ENCODE data around the gene MCAM.

Gene MCAM

GRCh38 chr11:119298726-119299125 is 18.2 kb downstream of the MCAM start:
- POLR2A ChIA-PET, result no interaction called here
- DNase-seq (ENCODE audit: extremely low spot score), result no peak
- CTCF ChIA-PET, result no interaction called here
- no peak for TF ChIP-seq ZNF384 (IDR thresholded peaks at IDR 0.05)
- no peak for TF ChIP-seq FOXK2 (IDR thresholded peaks at IDR 0.05)
- no peak for TF ChIP-seq SP1 (IDR thresholded peaks at IDR 0.05)
- TF ChIP-seq FOXM1 (IDR thresholded peaks at IDR 0.05; ENCODE audit: borderline replicate concordance), result no peak
- TF ChIP-seq NFRKB (IDR thresholded peaks at IDR 0.05), result no peak
- TF ChIP-seq LEF1 (IDR thresholded peaks at IDR 0.05; ENCODE audit: borderline replicate concordance), result no peak
- TF ChIP-seq ARNT (IDR thresholded peaks at IDR 0.05), result no peak
- no peak for TF ChIP-seq FOXA1 (IDR thresholded peaks at IDR 0.05)
- no peak for TF ChIP-seq SUZ12 (IDR thresholded peaks at IDR 0.05)
- no peak for TF ChIP-seq PKNOX1 (IDR thresholded peaks at IDR 0.05)
- TF ChIP-seq BHLHE40 (IDR thresholded peaks at IDR 0.05; ENCODE audit: borderline replicate concordance), result no peak
- TF ChIP-seq L3MBTL2 (conservative IDR thresholded peaks at IDR 0.05), result no peak
- TF ChIP-seq CTBP1 (IDR thresholded peaks at IDR 0.05; ENCODE audit: borderline replicate concordance), result no peak
- no peak for TF ChIP-seq ELF4 (IDR thresholded peaks at IDR 0.05)
- TF ChIP-seq HDGF (IDR thresholded peaks at IDR 0.05; ENCODE audit: borderline replicate concordance), result no peak
- TF ChIP-seq TARDBP (IDR thresholded peaks at IDR 0.05), result no peak

- DNase-seq (ENCODE audit: extremely low spot score), result no peak
- no peak for TF ChIP-seq NFRKB (IDR thresholded peaks at IDR 0.05)
- no peak for TF ChIP-seq ELF4 (IDR thresholded peaks at IDR 0.05)
- TF ChIP-seq SP1 (IDR thresholded peaks at IDR 0.05), result no peak
- TF ChIP-seq CTBP1 (IDR thresholded peaks at IDR 0.05; ENCODE audit: borderline replicate concordance), result no peak
- no peak for TF ChIP-seq TARDBP (IDR thresholded peaks at IDR 0.05)
- no peak for TF ChIP-seq FOXA1 (IDR thresholded peaks at IDR 0.05)
- TF ChIP-seq FOXM1 (IDR thresholded peaks at IDR 0.05; ENCODE audit: borderline replicate concordance), result no peak
- no peak for TF ChIP-seq ARNT (IDR thresholded peaks at IDR 0.05)
- no peak for TF ChIP-seq HDGF (IDR thresholded peaks at IDR 0.05; ENCODE audit: borderline replicate concordance)
- TF ChIP-seq SUZ12 (IDR thresholded peaks at IDR 0.05), result no peak
- no peak for TF ChIP-seq BHLHE40 (IDR thresholded peaks at IDR 0.05; ENCODE audit: borderline replicate concordance)
- ChIA-PET POLR2A (no interaction called here), CTCF (interaction anchor here (0.9 kb wide), 1 partner anchor 13 kb away, joined by 3 read pairs; no protein-coding TSS in a partner anchor)
Measured at GRCh38 chr11:119297938-119298337, 19.0 kb downstream of the MCAM start.

GRCh38 chr11:119295178-119295577 is 21.8 kb downstream of the MCAM start:
- ChIA-PET POLR2A (no interaction called here), CTCF (no interaction called here)
- no peak for TF ChIP-seq BHLHE40 (IDR thresholded peaks at IDR 0.05; ENCODE audit: borderline replicate concordance)
- no peak for TF ChIP-seq ELF4 (IDR thresholded peaks at IDR 0.05)
- no peak for TF ChIP-seq CTBP1 (IDR thresholded peaks at IDR 0.05; ENCODE audit: borderline replicate concordance)
- no peak for TF ChIP-seq TARDBP (IDR thresholded peaks at IDR 0.05)
- TF ChIP-seq ZNF384 (IDR thresholded peaks at IDR 0.05), result no peak
- no peak for TF ChIP-seq FOXK2 (IDR thresholded peaks at IDR 0.05)
- TF ChIP-seq L3MBTL2 (conservative IDR thresholded peaks at IDR 0.05), result no peak
- no peak for TF ChIP-seq LEF1 (IDR thresholded peaks at IDR 0.05; ENCODE audit: borderline replicate concordance)
- no peak for TF ChIP-seq ARNT (IDR thresholded peaks at IDR 0.05)
- no peak for TF ChIP-seq SUZ12 (IDR thresholded peaks at IDR 0.05)
- no peak for TF ChIP-seq FOXM1 (IDR thresholded peaks at IDR 0.05; ENCODE audit: borderline replicate concordance)
- no peak for TF ChIP-seq NFRKB (IDR thresholded peaks at IDR 0.05)
- no peak for TF ChIP-seq PKNOX1 (IDR thresholded peaks at IDR 0.05)
- TF ChIP-seq FOXA1 (IDR thresholded peaks at IDR 0.05), result no peak
- no peak for TF ChIP-seq HDGF (IDR thresholded peaks at IDR 0.05; ENCODE audit: borderline replicate concordance)
- no peak for TF ChIP-seq SP1 (IDR thresholded peaks at IDR 0.05)
- no peak for DNase-seq (ENCODE audit: extremely low spot score)

- TF ChIP-seq ELF4 (IDR thresholded peaks at IDR 0.05), result no peak
- no peak for TF ChIP-seq TARDBP (IDR thresholded peaks at IDR 0.05)
- no peak for TF ChIP-seq HDGF (IDR thresholded peaks at IDR 0.05; ENCODE audit: borderline replicate concordance)
- TF ChIP-seq NFRKB (IDR thresholded peaks at IDR 0.05), result no peak
- TF ChIP-seq FOXM1 (IDR thresholded peaks at IDR 0.05; ENCODE audit: borderline replicate concordance), result no peak
- TF ChIP-seq L3MBTL2 (conservative IDR thresholded peaks at IDR 0.05), result no peak
- no peak for TF ChIP-seq ZNF384 (IDR thresholded peaks at IDR 0.05)
- TF ChIP-seq PKNOX1 (IDR thresholded peaks at IDR 0.05), result no peak
- no peak for TF ChIP-seq FOXA1 (IDR thresholded peaks at IDR 0.05)
- TF ChIP-seq SP1 (IDR thresholded peaks at IDR 0.05), result no peak
- TF ChIP-seq ARNT (IDR thresholded peaks at IDR 0.05), result no peak
- no peak for TF ChIP-seq CTBP1 (IDR thresholded peaks at IDR 0.05; ENCODE audit: borderline replicate concordance)
- TF ChIP-seq FOXK2 (IDR thresholded peaks at IDR 0.05), result no peak
- TF ChIP-seq SUZ12 (IDR thresholded peaks at IDR 0.05), result no peak
- TF ChIP-seq LEF1 (IDR thresholded peaks at IDR 0.05; ENCODE audit: borderline replicate concordance), result no peak
- no peak for TF ChIP-seq BHLHE40 (IDR thresholded peaks at IDR 0.05; ENCODE audit: borderline replicate concordance)
- no peak for DNase-seq (ENCODE audit: extremely low spot score)
- POLR2A ChIA-PET, result no interaction called here
- CTCF ChIA-PET, result no interaction called here
Measured at GRCh38 chr11:119293461-119293860, 23.5 kb downstream of the MCAM start.

- ChIA-PET CTCF (no interaction called here), POLR2A (no interaction called here)
- DNase-seq (ENCODE audit: extremely low spot score), result no peak
Measured at GRCh38 chr11:119290894-119291497, 25.9 kb downstream of the MCAM start.

More at GRCh38 chr11:119290894-119291497, 25.9 kb downstream of the MCAM start:
- TF ChIP-seq NFRKB (IDR thresholded peaks at IDR 0.05) (no peak), LEF1 (IDR thresholded peaks at IDR 0.05; ENCODE audit: borderline replicate concordance) (no peak), FOXM1 (IDR thresholded peaks at IDR 0.05; ENCODE audit: borderline replicate concordance) (no peak), SP1 (IDR thresholded peaks at IDR 0.05) (no peak), TARDBP (IDR thresholded peaks at IDR 0.05) (no peak), PKNOX1 (IDR thresholded peaks at IDR 0.05) (no peak), ZNF384 (IDR thresholded peaks at IDR 0.05) (no peak), ARNT (IDR thresholded peaks at IDR 0.05) (no peak), L3MBTL2 (conservative IDR thresholded peaks at IDR 0.05) (no peak), HDGF (IDR thresholded peaks at IDR 0.05; ENCODE audit: borderline replicate concordance) (no peak), ELF4 (IDR thresholded peaks at IDR 0.05) (no peak), FOXA1 (IDR thresholded peaks at IDR 0.05) (no peak), CTBP1 (IDR thresholded peaks at IDR 0.05; ENCODE audit: borderline replicate concordance) (no peak), SUZ12 (IDR thresholded peaks at IDR 0.05) (no peak)
